DOHH2 (cell line): ENCODE results near the gene FAM184B.

Experiments used
- H3F3A ChIP-seq: fragments of 200-600 bp; sonication (generic), shearing (Covaris generic); 2 replicates; pipeline ENCODE4 v1.6.0; 2016; ENCODE audit warnings: antibody characterized with exemption, mild to moderate bottlenecking; ENCODE audit not compliant: control insufficient read depth, insufficient read depth
- H3K27ac ChIP-seq: fragments of 200-600 bp; sonication (generic); 2 replicates; pipeline ENCODE4 v1.5.1; 2014; ENCODE audit warnings: low read depth, mild to moderate bottlenecking, low read length, moderate library complexity
- H3K27me3 ChIP-seq: fragments of 200-600 bp; sonication (generic); 2 replicates; pipeline ENCODE4 v1.6.1; 2014; ENCODE audit warnings: mild to moderate bottlenecking, low read length, mixed read lengths; ENCODE audit not compliant: control insufficient read depth
- H3K36me3 ChIP-seq: fragments of 200-600 bp; sonication (generic); 2 replicates; pipeline ENCODE4 v1.6.1; 2014; ENCODE audit warnings: mild to moderate bottlenecking, low read length, moderate library complexity, mixed read lengths; ENCODE audit not compliant: control insufficient read depth
- H3K4me1 ChIP-seq: fragments of 200-600 bp; sonication (generic); 2 replicates; pipeline ENCODE4 v1.6.1; 2014; ENCODE audit warnings: mild to moderate bottlenecking, low read length, mixed read lengths; ENCODE audit not compliant: control insufficient read depth
- H3K4me2 ChIP-seq: fragments of 200-600 bp; sonication (generic); 2 replicates; pipeline ENCODE4 v1.6.0; 2014; ENCODE audit warnings: mild to moderate bottlenecking, low read length, moderate library complexity
- H3K4me3 ChIP-seq: fragments of 200-600 bp; sonication (generic); 2 replicates; pipeline ENCODE4 v1.5.1; 2014; ENCODE audit warnings: mild to moderate bottlenecking, low read length, mixed read lengths
- H3K79me2 ChIP-seq: fragments of 200-600 bp; sonication (generic); 2 replicates; pipeline ENCODE4 v1.6.1; 2014; ENCODE audit warnings: mild to moderate bottlenecking, low read length, mixed read lengths; ENCODE audit not compliant: control insufficient read depth
- H3K9me2 ChIP-seq: fragments of 200-600 bp; sonication (generic); replicated peaks from 2 replicates; pipeline ENCODE4 v1.6.1; 2014; ENCODE audit warnings: mild to moderate bottlenecking, low read length, mixed read lengths; ENCODE audit not compliant: control insufficient read depth
- H3K9me3 ChIP-seq: fragments of 200-600 bp; sonication (generic); 2 replicates; pipeline ENCODE4 v1.6.1; 2014; ENCODE audit warnings: antibody characterized with exemption, low read length, mixed read lengths; ENCODE audit not compliant: control insufficient read depth, insufficient read depth
- H4K20me1 ChIP-seq: fragments of 200-600 bp; sonication (generic); 2 replicates; pipeline ENCODE4 v1.6.0; 2014; ENCODE audit warnings: low read depth, mild to moderate bottlenecking, antibody characterized with exemption, low read length, moderate library complexity; ENCODE audit not compliant: control insufficient read depth, insufficient read depth
- CTCF ChIP-seq: fragments of 200-600 bp; sonication (generic); IDR thresholded peaks from one replicate; pipeline ENCODE4 v1.5.1; 2014; ENCODE audit warnings: antibody characterized with exemption, mild to moderate bottlenecking, low read depth, low read length; ENCODE audit not compliant: poor library complexity, severe bottlenecking
- EZH2phosphoT487 ChIP-seq: fragments of 200-600 bp; sonication (generic); IDR thresholded peaks from 2 replicates; pipeline ENCODE4 v1.6.1; 2017; ENCODE audit warnings: borderline replicate concordance, mild to moderate bottlenecking, antibody characterized with exemption, low read length, moderate library complexity, mixed read lengths

The FAM184B gene

GRCh38 chr4:17812125-17812524, 30.7 kb upstream of the FAM184B start:
- H3K9me3 ChIP-seq, result no peaks in the 10 kb centered on the region
- H3K4me2 ChIP-seq, result peak overlapping the region; percentile 67
- peaks cover 89% of the 10 kb centered on the region for H3K36me3 ChIP-seq
- no peak for TF ChIP-seq CTCF
- no peak for TF ChIP-seq EZH2phosphoT487
- H4K20me1 ChIP-seq, result peaks cover 40% of the 10 kb centered on the region
- peak overlapping the region; percentile 86; the same call in 1 of the 2 replicates for H3K27ac ChIP-seq
- peaks cover 20% of the 10 kb centered on the region for H3F3A ChIP-seq
- peaks cover 33% of the 10 kb centered on the region for H3K4me1 ChIP-seq
- H3K4me3 ChIP-seq, result peak overlapping the region; percentile 93
- H3K79me2 ChIP-seq, result peaks cover 98% of the 10 kb centered on the region
- H3K9me2 ChIP-seq, result no peaks in the 10 kb centered on the region
- no peaks in the 10 kb centered on the region for H3K27me3 ChIP-seq

- H3K79me2 ChIP-seq, result peaks cover 98% of the 10 kb centered on the region
- H3K9me3 ChIP-seq, result no peaks in the 10 kb centered on the region
- H4K20me1 ChIP-seq, result peaks cover 39% of the 10 kb centered on the region
- TF ChIP-seq EZH2phosphoT487 (no peak), CTCF (no peak)
- H3K4me2 ChIP-seq, result peak overlapping the region; percentile 67
- peaks cover 89% of the 10 kb centered on the region for H3K36me3 ChIP-seq
- H3K27me3 ChIP-seq, result no peaks in the 10 kb centered on the region
- peak overlapping the region; percentile 86 for H3K27ac ChIP-seq
- peaks cover 31% of the 10 kb centered on the region for H3K4me1 ChIP-seq
- no peaks in the 10 kb centered on the region for H3K9me2 ChIP-seq
- H3K4me3 ChIP-seq, result peak overlapping the region; percentile 93
- peaks cover 16% of the 10 kb centered on the region for H3F3A ChIP-seq
Measured at GRCh38 chr4:17811078-17811603, 29.7 kb upstream of the FAM184B start.

- Histone ChIP-seq H3K4me3 (peak within 1 kb of the TSS; percentile 93), H3K79me2 (peaks cover 98% of the 10 kb centered on the region), H3K36me3 (peaks cover 89% of the 10 kb centered on the region), H3F3A (peaks cover 15% of the 10 kb centered on the region), H3K27me3 (no peaks in the 10 kb centered on the region), H3K4me2 (peak within 1 kb of the TSS; percentile 78), H3K9me2 (no peaks in the 10 kb centered on the region), H3K27ac (peak within 1 kb of the TSS; percentile 86), H3K4me1 (peaks cover 31% of the 10 kb centered on the region), H4K20me1 (peaks cover 43% of the 10 kb centered on the region), H3K9me3 (no peaks in the 10 kb centered on the region)
- TF ChIP-seq CTCF (no peak), EZH2phosphoT487 (no peak)
Measured at GRCh38 chr4:17810260-17811077, 29.0 kb upstream of the FAM184B start, which contains the start of the genes DCAF16 and NCAPG. Gene DCAF16, minus strand, starts transcription at chr4:17810757. Its CDS starts 6,616 bp downstream, at chr4:17804141. Gene NCAPG, plus strand, starts transcription at chr4:17810979. Its CDS starts 99 bp downstream, at chr4:17811078.
